ENCODE data around the gene FAM13A. TPM values are rescaled to one million over a fixed set of nuclear protein-coding genes. Genes with fewer than 3 reads are reported as not detected.

FAM13A gene
- total RNA-seq, 1 donor from 2014 or later: 2.7 TPM

DNA sequence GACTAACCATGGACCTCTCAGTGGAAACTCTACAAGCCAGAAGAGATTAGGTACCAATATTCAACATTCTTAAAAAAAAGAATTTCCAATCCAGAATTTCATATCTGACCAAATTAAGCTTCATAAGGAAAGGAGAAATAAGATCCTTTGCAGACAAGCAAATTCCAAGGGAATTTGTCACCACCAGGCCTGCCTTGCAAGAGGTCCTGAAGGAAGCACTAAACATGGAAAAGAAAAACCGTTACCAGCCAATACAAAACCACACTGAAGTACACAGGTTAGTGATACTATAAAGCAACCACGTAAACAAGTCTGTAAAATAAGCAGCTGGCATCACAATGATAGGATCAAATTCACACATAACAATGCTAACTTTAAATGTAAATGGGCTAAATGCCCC, 156.6 kb downstream of the FAM13A start:
- no peaks in the 10 kb centered on the region for H3K27me3 Mint-ChIP-seq
- ChIA-PET POLR2A (no interaction called here), CTCF (no interaction called here)
- H3K36me3 Mint-ChIP-seq (ENCODE audit: low read depth): no peaks in the 10 kb centered on the region
- H3K4me3 Mint-ChIP-seq: no peak overlapping the region
- H3K9me3 Mint-ChIP-seq: peaks cover 15% of the 10 kb centered on the region
- intact Hi-C loops (cut with micrococcal nuclease): no loop called here
- TF ChIP-seq CTCF (IDR thresholded peaks at IDR 0.05): no peak
- DNase-seq (no peak), ATAC-seq (ENCODE audit: low read depth) (no peak)
- no peak overlapping the region for H3K27ac Mint-ChIP-seq
- no peaks in the 10 kb centered on the region for H3K4me1 Mint-ChIP-seq

GRCh38 chr4:88897752-88898151, 159.2 kb downstream of the FAM13A start:
- POLR2A ChIA-PET: interaction anchor here (0.5 kb wide), 1 partner anchor 210 kb away, joined by 7 read pairs; no protein-coding TSS in a partner anchor
- Mint-ChIP-seq H3K4me1 (no peaks in the 10 kb centered on the region), H3K9me3 (peaks cover 13% of the 10 kb centered on the region), H3K27ac (no peak overlapping the region), H3K4me3 (no peak overlapping the region), H3K27me3 (no peaks in the 10 kb centered on the region), H3K36me3 (ENCODE audit: low read depth) (no peaks in the 10 kb centered on the region)
- TF ChIP-seq CTCF (IDR thresholded peaks at IDR 0.05): no peak
- no peak for DNase-seq
- intact Hi-C loops (cut with micrococcal nuclease): no loop called here
- CTCF ChIA-PET: no interaction called here
- ATAC-seq (ENCODE audit: low read depth): no peak

DNA sequence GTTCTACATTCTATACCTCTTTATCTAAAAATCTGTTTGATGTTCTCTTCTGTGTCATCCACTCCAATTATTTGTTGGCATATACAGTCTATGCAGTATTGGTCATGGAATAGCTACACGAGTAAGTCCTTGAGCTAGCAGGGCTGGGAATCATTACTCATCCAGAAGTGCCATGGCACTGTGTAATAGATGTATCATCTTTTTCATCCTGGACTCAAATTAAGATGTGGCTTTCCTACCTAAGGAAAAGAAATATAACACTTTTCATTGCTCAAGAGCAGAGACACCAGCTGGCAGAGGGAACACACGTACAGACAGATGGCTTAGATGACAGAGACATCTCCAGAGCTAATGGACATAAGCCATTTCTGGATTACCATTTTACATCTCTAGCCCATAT, 159.8 kb downstream of the FAM13A start:
- intact Hi-C loops (cut with micrococcal nuclease): no loop called here
- H3K4me3 Mint-ChIP-seq: no peak overlapping the region
- no peak for DNase-seq
- no peak for ATAC-seq (ENCODE audit: low read depth)
- CTCF ChIA-PET: no interaction called here
- no peak for TF ChIP-seq CTCF (IDR thresholded peaks at IDR 0.05)
- no peaks in the 10 kb centered on the region for H3K36me3 Mint-ChIP-seq (ENCODE audit: low read depth)
- POLR2A ChIA-PET: interaction anchor here (0.5 kb wide), 1 partner anchor 211 kb away, joined by 7 read pairs; no protein-coding TSS in a partner anchor
- H3K27me3 Mint-ChIP-seq: no peaks in the 10 kb centered on the region
- H3K4me1 Mint-ChIP-seq: no peaks in the 10 kb centered on the region
- no peak overlapping the region for H3K27ac Mint-ChIP-seq
- peaks cover 13% of the 10 kb centered on the region for H3K9me3 Mint-ChIP-seq

- Mint-ChIP-seq H3K9me3 (no peaks in the 10 kb centered on the region), H3K27ac (no peak overlapping the region), H3K4me1 (no peaks in the 10 kb centered on the region), H3K4me3 (no peak overlapping the region), H3K27me3 (no peaks in the 10 kb centered on the region), H3K36me3 (ENCODE audit: low read depth) (no peaks in the 10 kb centered on the region)
- ChIA-PET CTCF (no interaction called here), POLR2A (no interaction called here)
- ATAC-seq (ENCODE audit: low read depth) (no peak), DNase-seq (no peak)
- no peak for TF ChIP-seq CTCF (IDR thresholded peaks at IDR 0.05)
- intact Hi-C loops (cut with micrococcal nuclease): no loop called here
Observed at GRCh38 chr4:88893961-88894360, 163.0 kb downstream of the FAM13A start.

- no peak for TF ChIP-seq CTCF (IDR thresholded peaks at IDR 0.05)
- DNase-seq (no peak), ATAC-seq (ENCODE audit: low read depth) (no peak)
- POLR2A ChIA-PET: no interaction called here
- Mint-ChIP-seq H3K36me3 (ENCODE audit: low read depth) (no peaks in the 10 kb centered on the region), H3K4me1 (no peaks in the 10 kb centered on the region), H3K4me3 (no peak overlapping the region), H3K27ac (no peak overlapping the region), H3K27me3 (no peaks in the 10 kb centered on the region), H3K9me3 (no peaks in the 10 kb centered on the region)
- intact Hi-C loops (cut with micrococcal nuclease): no loop called here
- CTCF ChIA-PET: no interaction called here
Observed at GRCh38 chr4:88892646-88893045, 164.3 kb downstream of the FAM13A start.

Data from activated B cell treated with CpG ODN at 0.5 μM for 24 hours (primary cell).